Activated T-helper 1 cell treated with anti-CD3 and anti-CD28 coated beads, Interleukin-2, amount 50 U/mL, for 16 hours (primary cell): Measurements from ENCODE around the gene SHANK1.

Experiments used
- DNase-seq, 2 donors: peaks; one replicate each; pipeline ENCODE4 v3.0.0-alpha.2; 2020; ENCODE audit warnings: low read depth in 1 of 2, low spot score in 1 of 2

Gene SHANK1

GRCh38 chr19:50661023-50661422 is 58.6 kb downstream of the SHANK1 start:
- DNase-seq = no peak

GRCh38 chr19:50660088-50660366 is 59.6 kb downstream of the SHANK1 start:
- no peak for DNase-seq

- DNase-seq = no peak
Observed at GRCh38 chr19:50659318-50660087, 60.1 kb downstream of the SHANK1 start.

GRCh38 chr19:50658441-50659317 is 60.9 kb downstream of the SHANK1 start:
- DNase-seq = no peak

GRCh38 chr19:50657712-50658440 is 61.7 kb downstream of the SHANK1 start:
- DNase-seq = peak; percentile 24 to 52

- no peak for DNase-seq
Observed at GRCh38 chr19:50657222-50657669, 62.4 kb downstream of the SHANK1 start.

- DNase-seq = no peak
Observed at GRCh38 chr19:50654882-50655281, 64.7 kb downstream of the SHANK1 start.

- DNase-seq = no peak
Observed at GRCh38 chr19:50652722-50653121, 66.9 kb downstream of the SHANK1 start.

GRCh38 chr19:50651174-50651573 is 68.4 kb downstream of the SHANK1 start:
- DNase-seq = no peak

GRCh38 chr19:50649433-50650391 is 69.9 kb downstream of the SHANK1 start, which contains the start of gene C19orf81:
TSS of gene C19orf81 (plus strand) at chr19:50649445. CDS start at chr19:50649445, 0 bp downstream.
- no peak for DNase-seq

GRCh38 chr19:50648659-50649058 is 70.9 kb downstream of the SHANK1 start:
- no peak for DNase-seq

GRCh38 chr19:50647879-50648615 is 71.6 kb downstream of the SHANK1 start:
- no peak for DNase-seq

GRCh38 chr19:50646074-50646807 is 73.4 kb downstream of the SHANK1 start:
- no peak for DNase-seq

GRCh38 chr19:50645107-50645506 is 74.5 kb downstream of the SHANK1 start:
- DNase-seq = no peak

GRCh38 chr19:50644315-50644915 is 75.2 kb downstream of the SHANK1 start:
- DNase-seq = no peak

GRCh38 chr19:50640368-50640767 is 79.2 kb downstream of the SHANK1 start:
- DNase-seq = no peak

- no peak for DNase-seq
Observed at GRCh38 chr19:50639121-50640112, 80.2 kb downstream of the SHANK1 start, which contains the start of gene SYT3. TSS of gene SYT3 (minus strand) at chr19:50639881. CDS start at chr19:50637411, 2,470 bp downstream.
